Cardiac muscle cell (in vitro differentiated cells and primary cell): ENCODE data around the gene MRPS14. TPM values are rescaled to one million over a fixed set of nuclear protein-coding genes. Genes with fewer than 3 reads are reported as not detected.

Experiments
- DNase-seq, 2 donors: peaks; one replicate each; pipeline versions ENCODE4 v3.0.0 to v3.0.0-alpha.2; 2010 to 2017; ENCODE audit warnings: low read depth in 1 of 2, low spot score in 1 of 2
- H3K27ac ChIP-seq: fragments of 200-600 bp; sonication (generic); 2 replicates; pipeline ENCODE4 v1.5.1; 2016
- H3K27me3 ChIP-seq: fragments of 200-600 bp; sonication (generic); 2 replicates; pipeline ENCODE4 v1.6.0; 2016; ENCODE audit warnings: control low read depth
- H3K36me3 ChIP-seq: fragments of 200-600 bp; sonication (generic); 2 replicates; pipeline ENCODE4 v1.5.1; 2016; ENCODE audit warnings: control low read depth
- H3K4me1 ChIP-seq: fragments of 200-600 bp; sonication (generic); 2 replicates; pipeline ENCODE4 v1.8.1; 2017; ENCODE audit warnings: low read depth, mild to moderate bottlenecking, mixed run types
- H3K4me3 ChIP-seq: fragments of 200-600 bp; sonication (generic); 2 replicates; pipeline ENCODE4 v1.5.1; 2016; ENCODE audit warnings: mild to moderate bottlenecking
- H3K9me3 ChIP-seq: fragments of 200-600 bp; sonication (generic); 2 replicates; pipeline ENCODE4 v1.5.1; 2017; ENCODE audit warnings: low read depth, mild to moderate bottlenecking, control low read depth
- polyA plus RNA-seq: library from polyadenylated mRNA; unstranded; fragments of >200 nt; fragmentation: Nextera tagmentation; extraction: Ambion mirVana; gene quantifications from 2 replicates; pipeline ENCODE4 v1.2.1, GENCODE V29; 2016
- total RNA-seq: library from RNA; depleted of rRNA; stranded (reverse); fragments of >200 nt; gene quantifications from 2 replicates; pipeline ENCODE4 v1.2.3, GENCODE V29; 2016
- TF ChIP-seq, protein P1 (sequence below): IDR thresholded peaks from 2 replicates; pipeline ENCODE4 v1.5.1; 2012; ENCODE audit warnings: low read depth, mild to moderate bottlenecking, low read length

The MRPS14 gene
- total RNA-seq (27.5 and 35.0 TPM in 2 replicates), polyA plus RNA-seq (73.8 and 74.9 TPM in 2 replicates)

DNA sequence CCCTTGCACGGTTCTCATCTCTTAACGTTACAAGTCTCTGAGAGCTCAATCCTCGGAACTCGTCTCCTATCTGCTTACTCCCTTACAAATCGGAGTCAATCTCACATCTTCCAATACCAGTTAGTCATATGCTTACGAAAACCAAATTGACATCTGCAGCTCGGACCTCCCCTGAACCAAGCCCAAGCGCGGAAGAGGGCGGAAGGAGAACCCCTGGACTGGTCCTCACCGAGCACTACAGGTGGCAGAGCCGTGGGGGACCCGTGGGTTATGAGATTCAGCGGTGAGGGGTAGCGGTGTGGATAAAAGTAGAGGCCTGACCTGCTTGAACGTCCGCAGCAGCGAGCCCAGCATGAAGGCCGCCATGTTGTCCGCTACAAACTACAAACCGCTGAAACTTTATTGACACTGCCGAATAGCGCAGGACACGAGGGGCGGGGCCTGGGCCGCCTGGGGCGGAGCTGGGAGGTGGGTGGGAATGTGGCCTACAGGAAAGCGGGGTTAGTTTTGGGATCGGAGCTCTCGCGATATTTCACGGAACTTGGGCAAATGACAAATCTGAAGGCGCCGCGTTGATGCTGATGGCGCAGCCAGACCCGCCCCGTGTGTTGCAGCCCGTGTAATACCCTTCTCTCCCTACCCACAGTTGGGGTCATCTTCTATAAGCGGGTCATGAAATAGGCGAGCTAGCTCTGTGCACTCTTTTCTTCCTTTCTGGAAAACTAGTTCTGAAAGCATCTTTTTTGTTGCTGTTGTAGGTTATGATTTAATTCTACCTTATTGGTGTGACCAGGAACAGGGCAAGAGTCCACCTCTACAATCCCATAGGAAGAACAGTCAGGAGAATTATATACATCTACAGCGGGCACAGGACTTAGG lies at the start of gene MRPS14:
Gene MRPS14 (minus strand): TSS at position 383 of the 879 bp plus-strand sequence. CDS start 17 bp downstream, at position 366.
- Histone ChIP-seq H3K4me1 (peaks cover 6% of the 10 kb centered on the region), H3K36me3 (peaks cover 3% of the 10 kb centered on the region), H3K27ac (peak within 1 kb of the TSS; percentile 93), H3K27me3 (no peaks in the 10 kb centered on the region), H3K4me3 (peak within 1 kb of the TSS; percentile 76), H3K9me3 (no peaks in the 10 kb centered on the region)
- TF ChIP-seq, protein P1, sequence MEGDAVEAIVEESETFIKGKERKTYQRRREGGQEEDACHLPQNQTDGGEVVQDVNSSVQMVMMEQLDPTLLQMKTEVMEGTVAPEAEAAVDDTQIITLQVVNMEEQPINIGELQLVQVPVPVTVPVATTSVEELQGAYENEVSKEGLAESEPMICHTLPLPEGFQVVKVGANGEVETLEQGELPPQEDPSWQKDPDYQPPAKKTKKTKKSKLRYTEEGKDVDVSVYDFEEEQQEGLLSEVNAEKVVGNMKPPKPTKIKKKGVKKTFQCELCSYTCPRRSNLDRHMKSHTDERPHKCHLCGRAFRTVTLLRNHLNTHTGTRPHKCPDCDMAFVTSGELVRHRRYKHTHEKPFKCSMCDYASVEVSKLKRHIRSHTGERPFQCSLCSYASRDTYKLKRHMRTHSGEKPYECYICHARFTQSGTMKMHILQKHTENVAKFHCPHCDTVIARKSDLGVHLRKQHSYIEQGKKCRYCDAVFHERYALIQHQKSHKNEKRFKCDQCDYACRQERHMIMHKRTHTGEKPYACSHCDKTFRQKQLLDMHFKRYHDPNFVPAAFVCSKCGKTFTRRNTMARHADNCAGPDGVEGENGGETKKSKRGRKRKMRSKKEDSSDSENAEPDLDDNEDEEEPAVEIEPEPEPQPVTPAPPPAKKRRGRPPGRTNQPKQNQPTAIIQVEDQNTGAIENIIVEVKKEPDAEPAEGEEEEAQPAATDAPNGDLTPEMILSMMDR, result no peak
- peak; percentile 98 to 99 for DNase-seq

DNA sequence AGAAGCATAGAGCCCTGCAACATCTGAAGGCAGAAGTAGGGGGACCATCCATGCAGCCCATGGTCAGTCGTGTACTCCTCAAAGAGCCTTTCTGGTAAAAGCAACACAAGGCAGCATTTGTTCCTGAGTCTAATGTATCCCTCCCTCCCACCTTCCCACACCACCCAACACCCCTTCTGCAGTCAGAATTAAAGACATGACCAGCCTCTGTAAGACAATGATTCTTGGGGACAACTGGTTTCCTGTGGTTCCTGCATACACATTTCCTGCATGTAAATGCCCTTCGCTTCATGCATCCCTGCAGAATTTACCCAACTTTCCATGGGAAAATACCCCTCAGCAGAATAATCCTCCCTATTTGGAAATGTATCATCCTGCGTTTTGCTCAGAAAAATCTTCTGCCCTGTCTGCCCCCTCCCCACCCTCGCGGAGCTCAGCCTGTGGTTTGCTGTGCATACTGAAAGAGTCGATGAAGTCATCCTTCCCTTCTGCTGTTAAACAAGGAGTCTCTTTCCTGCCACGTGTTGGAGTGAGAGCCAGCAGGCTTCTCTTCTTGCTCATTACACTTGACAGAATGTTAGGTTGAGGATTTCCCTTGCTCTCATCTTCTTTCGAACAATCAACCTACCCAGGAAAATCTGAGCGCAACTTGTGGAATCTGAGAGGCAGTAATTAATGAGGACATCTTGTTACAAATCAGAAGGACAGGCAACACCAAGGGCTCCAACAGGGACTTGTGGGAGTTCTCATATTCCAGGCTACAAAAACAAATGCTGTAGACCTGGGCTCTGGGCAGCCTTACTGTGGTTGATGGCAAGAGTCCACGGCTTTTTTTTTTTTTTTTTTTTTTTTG lies 49.1 kb upstream of the MRPS14 start:
- no peaks in the 10 kb centered on the region for H3K9me3 ChIP-seq
- no peaks in the 10 kb centered on the region for H3K27me3 ChIP-seq
- H3K4me3 ChIP-seq, result no peak overlapping the region
- DNase-seq, result peak; percentile 9 to 69
- H3K27ac ChIP-seq, result no peak overlapping the region
- TF ChIP-seq, protein P1, result no peak
- H3K36me3 ChIP-seq, result no peaks in the 10 kb centered on the region
- no peaks in the 10 kb centered on the region for H3K4me1 ChIP-seq

DNA sequence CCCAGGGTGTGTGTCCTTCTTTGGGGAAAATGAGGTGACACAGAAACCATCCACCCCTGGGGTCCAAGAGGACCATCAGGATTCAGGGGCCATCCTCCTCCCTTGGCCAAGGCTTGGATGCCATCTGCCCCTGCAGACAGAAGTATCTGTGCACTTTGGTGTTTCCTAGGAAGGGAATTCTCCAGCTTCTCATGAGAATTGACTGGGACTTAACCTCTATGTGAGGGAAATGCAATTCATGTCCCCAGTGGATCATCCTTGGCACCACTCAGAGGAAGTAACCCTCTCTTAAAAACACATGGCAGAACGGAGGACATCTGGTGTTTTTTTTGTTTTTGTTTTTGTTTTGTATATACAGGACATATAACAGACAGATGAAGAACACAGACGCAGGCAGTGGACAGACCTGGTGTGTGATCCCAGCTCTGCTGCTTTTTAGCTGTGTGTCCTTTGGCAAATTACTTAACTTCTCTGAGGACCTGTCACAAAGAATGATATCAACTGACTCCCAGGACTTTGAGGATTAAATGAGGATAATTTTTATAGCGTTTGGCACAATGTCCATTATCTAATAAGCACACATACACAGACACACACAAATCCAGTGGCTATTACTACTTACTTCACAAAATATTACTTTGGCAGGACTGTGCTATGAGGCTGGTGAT lies 48.2 kb upstream of the MRPS14 start:
- H3K4me1 ChIP-seq, result no peaks in the 10 kb centered on the region
- no peaks in the 10 kb centered on the region for H3K9me3 ChIP-seq
- TF ChIP-seq, protein P1, result no peak
- no peaks in the 10 kb centered on the region for H3K36me3 ChIP-seq
- H3K4me3 ChIP-seq, result no peak overlapping the region
- no peak for DNase-seq
- no peaks in the 10 kb centered on the region for H3K27me3 ChIP-seq
- no peak overlapping the region for H3K27ac ChIP-seq

DNA sequence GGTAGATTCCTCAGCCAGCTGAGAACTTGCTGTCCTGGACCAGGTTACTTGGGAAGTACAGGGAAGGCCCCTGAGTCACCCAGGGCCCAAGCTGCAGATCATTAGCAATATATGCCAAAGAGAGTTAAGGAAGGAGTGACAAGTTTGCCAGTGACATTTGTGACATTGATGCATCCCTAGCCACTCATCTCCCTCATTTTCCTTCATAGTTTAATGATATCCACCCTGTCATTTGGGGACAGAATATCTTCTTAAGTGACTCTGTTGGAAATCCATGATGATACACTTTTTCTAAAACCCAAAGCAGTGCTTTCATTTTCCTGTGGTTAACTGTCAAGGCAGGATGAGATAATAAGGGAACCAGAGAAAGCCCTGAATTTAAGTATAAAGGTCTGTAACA lies 47.6 kb upstream of the MRPS14 start:
- TF ChIP-seq, protein P1, result no peak
- no peak overlapping the region for H3K27ac ChIP-seq
- H3K4me1 ChIP-seq, result no peaks in the 10 kb centered on the region
- no peak for DNase-seq
- no peak overlapping the region for H3K4me3 ChIP-seq
- no peaks in the 10 kb centered on the region for H3K9me3 ChIP-seq
- H3K27me3 ChIP-seq, result no peaks in the 10 kb centered on the region
- H3K36me3 ChIP-seq, result no peaks in the 10 kb centered on the region
